NK-92 (cell line): Measurements from ENCODE around the gene C1orf167.

Source experiments
- DNase-seq: peaks from one replicate; lab custom pipeline; 2025; ENCODE audit not compliant: unreplicated experiment; lab: John Stamatoyannopoulos, UW

C1orf167 gene

DNA sequence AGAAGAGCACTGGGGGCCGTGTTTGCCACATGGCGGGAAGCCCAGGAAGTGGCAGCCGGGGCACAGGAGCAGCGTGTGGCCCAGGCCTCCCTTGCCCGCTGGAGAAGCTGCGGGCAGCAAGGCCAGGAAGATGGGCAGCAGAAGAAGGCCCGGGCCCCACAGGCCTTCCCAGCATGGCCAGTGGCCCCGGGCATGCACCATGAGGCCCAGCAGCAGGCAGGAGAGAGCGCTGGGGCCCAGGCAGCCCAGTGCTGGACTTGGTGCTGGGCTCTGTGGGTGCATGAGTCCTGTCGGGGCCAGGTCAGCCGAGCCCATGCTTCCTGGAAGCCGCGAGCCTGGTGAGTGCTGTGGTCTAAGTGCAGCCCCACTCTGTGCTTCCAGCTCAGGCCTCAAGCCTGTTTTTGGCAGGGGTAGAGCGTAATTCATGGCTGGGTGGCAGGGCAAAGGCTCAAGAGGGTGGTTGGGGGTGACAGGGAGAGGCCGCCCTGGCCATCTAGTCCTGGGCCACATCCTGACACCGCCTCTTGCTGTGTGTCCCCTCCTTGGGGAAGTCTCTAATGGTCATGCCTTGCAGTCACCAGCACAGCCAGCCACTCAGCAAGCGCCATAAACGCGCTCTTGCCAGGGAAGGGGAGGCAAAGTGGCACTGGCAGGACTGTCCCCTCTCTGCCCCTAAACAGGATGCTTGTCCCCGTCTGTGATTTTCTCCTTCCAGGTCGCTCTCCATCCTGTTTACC lies 22.4 kb downstream of the C1orf167 start:
- no peak for DNase-seq

DNA sequence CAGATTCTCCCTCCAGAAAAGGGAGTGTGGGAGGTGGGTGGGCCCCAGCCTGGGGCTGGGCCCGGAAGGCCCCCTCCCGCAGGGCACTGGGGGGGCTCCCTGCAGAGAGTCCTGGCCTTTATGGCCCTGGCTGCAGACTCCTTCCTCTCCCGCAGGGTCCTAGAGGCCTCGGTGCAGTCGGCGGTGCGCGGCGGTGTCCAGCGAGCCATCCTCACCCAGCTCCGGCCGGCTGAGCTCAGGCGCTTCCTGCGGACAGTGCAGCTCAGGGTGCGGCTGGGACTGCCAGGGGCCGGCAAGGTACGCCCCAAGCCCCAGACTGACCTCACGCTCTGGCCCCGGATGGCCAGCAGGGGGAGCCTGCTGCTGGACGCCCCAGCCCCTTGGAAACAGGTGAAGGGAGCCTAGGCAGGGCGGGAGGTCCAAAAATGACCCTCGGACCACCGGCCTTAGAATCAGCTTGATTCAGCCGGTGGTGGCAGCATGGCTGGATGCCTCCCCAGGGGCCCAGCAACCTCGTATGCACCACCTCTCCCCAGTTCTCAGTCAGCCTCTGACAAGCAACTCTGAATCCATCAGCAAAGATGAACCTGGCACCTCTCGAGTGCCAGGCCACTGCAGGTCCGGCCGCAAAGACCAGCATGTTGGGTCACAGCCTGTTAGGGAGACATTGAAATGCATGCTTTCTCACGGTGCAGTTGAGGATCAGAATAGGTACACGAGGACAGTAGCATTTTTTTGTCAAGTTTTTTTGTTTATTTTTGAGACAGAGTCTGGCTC lies 23.2 kb downstream of the C1orf167 start:
- no peak for DNase-seq

DNA sequence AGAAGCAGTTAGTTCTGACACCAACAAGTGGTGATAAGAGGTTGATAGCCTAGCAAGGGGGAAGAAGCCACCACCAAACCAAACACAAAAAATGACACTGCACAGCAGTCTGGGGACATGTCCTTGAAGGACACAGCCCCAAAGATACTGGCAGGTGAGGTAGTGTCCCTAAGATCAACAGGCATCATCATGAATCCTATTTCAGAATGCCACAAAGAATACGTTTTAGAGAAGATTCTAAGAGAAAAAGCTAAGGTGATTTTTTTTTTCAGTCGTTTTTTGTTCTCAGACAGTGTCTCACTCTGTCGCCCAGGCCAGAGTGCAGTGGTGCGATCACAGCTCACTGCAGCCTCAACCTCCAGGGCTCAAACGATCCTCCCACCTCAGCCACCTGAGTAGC lies 24.2 kb downstream of the C1orf167 start:
- no peak for DNase-seq

DNA sequence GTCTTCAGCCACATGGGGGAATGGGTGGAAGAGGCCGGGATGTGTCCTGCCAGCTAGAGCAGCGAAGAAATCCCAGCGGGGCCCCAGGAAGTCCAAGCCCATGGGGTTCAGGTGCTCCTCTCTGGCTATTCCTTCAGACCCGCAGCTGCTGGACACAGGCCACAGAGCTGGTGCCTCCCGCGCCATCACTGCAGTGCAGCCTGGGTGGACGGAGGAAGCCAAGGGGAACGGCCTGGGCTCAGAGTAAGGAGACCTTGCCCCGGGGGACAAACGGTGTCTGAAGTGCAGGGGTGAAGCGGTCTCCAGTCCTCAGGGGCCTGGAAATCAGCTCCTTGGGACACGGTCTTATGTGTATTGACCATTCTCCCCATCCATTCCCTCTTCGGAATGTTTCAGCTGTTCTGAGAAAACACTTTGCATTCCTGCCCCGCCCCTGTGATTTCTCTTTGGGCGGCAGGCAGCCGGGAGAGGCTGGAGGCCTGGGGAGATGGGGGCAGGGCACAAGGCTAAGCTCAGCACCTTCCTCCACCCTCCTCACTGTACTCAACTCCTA lies 25.3 kb downstream of the C1orf167 start:
- DNase-seq: no peak

DNA sequence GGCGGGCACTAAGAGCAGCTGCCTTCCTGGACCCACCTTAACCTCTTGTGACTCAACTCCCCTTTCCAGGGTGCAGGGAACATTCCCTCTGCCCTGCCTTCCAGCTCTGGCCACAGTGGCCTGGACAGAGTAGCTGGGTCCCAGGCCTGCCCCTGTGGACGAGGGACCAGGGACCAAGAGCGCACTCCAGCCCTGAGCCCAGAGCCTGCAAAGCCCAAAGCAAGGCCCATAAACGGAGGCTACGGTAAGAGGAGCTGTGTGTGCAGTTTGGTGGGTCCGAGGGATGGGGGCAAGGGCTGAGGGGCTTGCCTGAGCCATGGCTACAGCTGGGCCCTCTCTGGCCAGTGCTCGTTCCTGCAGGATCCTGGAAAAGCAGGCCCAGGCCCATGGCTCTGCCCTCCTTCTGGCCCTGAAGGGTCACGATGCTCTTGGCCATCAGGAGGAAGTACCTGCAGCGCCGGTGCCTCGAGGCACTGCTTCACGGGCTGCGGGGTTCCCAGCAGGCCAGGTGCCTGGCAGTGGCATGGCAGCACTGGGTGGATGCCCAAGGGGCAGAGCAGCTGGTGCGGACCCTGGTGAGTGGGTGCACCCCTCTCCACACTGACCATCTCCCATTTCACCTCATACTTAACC lies 25.9 kb downstream of the C1orf167 start:
- DNase-seq: no peak

DNA sequence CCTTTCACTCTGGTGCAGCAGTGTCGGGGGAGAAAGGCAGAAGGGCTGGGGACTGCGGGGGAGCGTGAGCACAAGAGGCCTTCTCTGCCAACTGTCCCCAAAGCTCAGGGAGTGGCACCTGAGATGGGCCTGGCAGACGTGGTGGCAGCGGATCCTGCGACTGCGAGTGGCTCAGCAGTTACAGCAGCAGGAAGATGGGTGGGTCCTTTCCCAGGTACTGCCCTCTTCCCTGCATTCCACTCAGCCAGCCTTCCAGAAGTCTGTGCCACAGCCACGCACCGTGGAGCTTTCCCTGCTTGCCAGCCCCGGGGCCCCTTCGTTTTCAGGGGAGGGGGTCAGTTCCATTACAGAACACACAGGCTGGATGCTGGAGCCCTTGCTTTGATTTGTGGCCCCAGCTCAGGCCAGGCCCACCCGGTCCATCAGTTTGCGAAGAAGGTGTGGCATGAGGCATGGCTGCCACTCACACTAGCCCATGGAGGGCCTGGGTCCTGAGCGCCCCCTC lies 26.6 kb downstream of the C1orf167 start:
- no peak for DNase-seq

DNA sequence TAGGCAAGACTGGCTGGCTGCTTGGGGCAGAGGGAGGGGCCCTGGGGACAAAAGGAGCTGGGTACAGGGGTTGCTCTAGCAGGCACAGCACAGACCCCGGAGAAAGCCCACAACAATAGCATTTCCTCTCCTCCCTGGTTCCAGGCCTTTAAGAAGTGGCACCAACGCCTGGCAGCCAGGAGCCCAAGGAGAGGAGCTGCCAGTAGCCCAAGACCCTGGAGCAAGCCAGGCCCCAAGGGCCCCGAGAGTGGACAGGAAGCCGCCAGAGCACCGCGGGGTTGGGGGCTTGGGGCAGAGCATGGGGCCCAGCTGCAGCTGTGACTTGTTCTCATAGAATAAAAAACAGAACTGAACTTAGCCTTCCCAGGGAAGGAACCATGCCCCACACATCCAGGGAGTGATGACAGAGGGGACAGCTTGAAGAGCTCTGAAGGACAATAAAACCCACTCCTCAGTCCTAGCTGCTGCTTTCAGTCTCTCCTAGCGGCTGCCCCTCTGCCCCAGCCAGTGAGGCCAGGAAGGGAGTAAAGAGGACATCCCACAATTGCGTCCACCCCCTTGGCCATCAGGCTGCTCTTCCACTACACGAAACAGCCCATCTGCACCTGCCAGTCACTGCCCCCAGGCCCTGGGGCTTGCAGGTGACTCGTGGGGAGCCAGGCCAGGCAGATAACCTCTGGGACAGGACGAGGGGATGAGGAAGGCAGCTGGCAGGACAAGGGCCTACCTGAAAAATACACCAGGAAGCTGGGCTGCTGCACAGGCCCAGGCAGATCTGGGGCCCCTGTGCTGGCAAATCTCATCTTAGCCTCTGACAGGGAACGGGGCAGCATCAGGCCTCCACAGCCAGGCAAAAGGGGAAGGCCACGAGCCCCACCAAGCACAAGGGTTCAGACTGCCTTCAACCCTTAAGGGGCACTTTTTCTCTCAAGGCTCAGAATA lies 27.4 kb downstream of the C1orf167 start:
- no peak for DNase-seq

DNA sequence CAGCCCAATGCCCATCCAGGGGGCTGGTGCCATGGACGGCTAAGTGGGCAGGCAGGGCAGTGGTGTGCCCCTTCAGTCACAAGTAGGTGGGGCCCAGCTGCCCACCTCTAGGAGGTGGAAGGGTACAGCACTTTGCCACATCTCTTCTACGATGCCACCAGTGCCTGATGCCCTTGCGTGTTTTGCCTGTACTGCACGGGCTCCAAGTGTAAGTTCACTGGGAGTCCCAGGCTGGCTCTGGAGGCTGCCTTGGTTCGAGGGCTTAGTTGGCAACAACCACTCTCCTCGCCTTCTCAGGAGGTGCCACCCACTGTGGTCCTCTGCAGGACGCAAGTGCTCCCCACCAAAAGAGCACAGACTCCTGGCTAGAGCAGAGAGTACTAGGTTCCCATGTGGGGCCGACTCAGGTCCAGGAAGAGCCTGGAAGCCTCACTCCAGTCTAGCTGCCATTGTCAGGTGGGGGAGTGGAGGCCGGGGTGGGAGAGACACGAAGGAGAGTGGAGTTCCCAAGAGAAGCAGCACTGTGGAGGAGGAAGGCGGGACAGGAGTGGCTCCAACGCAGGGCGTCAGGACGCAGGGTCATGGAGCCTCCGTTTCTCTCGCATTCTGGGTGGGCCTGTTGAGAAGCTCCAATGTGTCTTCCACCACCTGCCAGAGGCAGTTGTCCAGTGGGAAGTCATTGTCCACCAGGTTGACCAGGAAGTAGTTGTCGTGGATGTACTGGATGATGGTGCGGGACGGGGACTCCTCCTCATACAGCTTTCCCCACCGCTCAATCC lies 28.3 kb downstream of the C1orf167 start:
- no peak for DNase-seq

DNA sequence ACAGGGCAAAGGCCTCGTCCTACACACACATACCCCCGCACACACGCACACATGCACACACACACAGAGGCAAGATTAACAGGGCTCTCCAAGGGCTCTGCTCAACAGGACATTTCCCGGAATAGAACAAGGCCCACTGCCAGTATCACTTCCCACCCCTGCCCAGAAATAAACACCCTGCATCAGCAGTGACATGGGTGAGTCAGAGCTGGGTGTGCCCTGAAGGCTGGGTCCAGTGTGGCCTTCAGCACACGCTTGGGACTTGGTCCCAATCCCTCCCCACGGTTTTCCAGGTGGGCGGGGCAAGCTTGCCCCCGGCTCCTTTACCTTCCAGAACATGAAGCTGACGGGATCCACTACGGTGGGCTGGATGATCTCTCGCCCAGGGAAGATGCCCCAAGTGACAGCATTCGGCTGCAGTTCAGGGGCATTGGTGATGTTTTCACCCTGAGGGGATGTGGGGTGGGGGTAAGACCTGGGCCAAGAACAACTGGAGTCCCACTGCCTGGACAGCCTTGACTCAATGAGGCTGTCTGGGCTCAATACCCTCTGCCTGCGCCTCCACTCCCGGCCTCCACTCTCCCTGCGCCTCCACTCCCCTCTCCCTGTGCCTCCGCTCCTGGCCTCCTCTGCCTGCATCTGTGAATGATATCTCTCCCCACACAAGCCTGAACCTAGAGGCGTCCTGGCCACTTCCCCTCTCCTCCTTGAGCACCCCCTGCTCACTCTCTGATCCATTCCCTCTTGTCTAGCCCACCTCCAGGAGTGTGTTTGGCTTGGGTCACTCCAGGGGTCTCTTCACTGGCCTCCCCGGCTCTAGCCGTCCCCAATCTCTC lies 29.1 kb downstream of the C1orf167 start:
- no peak for DNase-seq

DNA sequence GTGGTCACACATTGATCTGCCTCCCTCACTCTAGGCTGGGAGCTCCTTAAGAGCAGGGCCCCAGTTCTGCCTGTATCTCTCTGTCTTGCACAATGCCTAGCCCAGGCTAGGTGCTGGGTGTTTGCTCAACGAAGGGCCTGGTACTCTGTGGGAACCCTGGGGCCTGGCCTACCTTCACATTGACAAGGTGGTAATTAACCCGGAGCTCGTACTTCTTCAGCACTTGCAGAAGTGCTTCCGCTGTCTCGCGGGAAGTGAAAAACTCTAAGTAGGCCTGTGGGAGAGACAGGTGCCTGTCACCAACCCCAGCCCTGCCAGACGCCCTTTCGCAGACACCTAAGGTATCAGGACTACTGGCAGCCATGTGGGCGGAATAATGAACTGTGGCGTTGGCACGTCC lies 30.1 kb downstream of the C1orf167 start:
- no peak for DNase-seq

DNA sequence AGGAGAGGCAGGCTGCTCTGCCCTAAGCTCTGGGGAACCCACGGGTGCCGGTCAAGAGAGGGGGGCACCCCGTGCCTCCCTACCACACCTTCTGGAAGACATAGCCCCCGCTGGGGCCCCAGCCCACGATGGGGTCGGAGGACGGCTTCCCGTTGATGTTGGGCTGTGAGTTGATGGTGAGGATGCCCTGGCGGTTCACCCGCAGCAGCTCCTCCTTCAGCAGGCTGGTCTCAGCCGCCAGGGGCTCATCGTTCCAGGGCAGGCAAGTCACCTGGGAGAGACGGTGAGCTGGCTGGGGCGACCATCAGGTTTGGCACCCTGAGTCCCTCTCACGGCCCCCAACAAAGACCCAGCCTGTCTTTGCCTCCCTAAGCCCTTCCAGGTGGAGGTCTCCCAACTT lies 31.8 kb downstream of the C1orf167 start:
- DNase-seq: no peak

DNA sequence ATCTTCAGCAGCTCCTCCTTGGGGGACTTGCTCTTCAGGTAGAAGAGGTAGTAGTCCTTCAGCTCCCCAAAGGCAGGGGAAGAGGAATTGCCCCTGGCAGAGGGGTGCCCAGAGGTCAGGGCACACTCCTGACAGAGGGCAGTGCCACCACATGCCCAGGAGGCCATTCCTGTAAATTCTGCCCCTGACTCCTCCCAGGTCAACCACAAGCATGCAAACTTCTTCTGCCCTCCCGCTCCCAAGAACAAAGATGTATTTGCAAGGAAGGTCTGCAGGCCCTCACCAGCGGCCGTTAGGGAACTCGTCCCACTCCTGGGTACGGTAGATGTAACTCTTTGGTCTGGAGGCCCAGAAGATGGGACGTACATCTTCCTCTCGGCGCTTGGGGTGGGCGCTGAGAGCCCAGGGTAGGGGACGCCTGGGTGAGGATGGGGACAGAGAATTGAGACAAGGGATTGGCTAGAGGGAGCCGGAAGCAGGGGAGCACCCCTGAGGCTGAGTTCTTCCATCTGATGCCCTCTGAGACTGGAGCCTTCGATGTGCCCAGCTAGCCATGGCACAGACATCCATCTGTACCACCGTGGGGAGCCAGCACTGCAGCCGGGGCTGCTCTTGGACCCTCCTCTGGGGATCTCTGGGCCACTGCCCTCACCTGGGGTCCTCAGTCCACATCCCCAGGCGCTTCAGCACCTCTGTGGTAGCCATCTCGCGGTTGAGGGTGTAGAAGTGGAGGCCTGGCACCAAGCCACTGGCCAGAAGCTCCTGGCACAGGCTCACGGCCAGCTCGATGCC lies 32.6 kb downstream of the C1orf167 start:
- DNase-seq: no peak

DNA sequence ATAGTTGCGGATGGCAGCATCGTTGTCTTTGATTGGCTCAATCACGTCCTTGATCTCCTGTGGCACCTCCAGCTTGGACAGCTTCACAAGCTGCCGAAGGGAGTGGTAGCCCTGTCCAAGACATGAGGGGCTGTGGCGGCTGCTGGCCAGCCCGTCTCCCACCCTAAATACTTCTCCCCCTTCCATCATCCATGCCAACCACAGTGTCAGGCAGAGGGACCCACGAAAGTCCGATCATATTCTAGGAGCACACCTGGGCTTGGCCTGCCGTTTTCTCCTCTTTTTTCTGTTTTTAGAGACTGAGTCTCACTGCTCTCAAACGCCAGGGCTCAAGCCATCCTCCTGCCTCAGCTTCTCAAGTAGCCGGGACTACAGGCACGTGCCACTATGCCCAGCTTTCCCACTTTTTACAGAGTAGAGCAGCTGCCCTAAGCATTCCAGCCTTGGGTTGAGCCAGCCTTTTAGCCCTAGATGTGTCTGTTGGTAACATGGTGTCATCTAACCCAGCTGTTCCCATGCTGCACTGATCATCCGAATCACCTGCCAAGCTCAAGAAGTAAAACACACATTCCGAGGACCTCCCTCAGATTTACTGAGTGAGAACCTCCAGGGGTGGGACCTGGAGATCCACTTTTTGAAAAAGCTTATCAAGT lies 33.4 kb downstream of the C1orf167 start:
- DNase-seq: no peak

DNA sequence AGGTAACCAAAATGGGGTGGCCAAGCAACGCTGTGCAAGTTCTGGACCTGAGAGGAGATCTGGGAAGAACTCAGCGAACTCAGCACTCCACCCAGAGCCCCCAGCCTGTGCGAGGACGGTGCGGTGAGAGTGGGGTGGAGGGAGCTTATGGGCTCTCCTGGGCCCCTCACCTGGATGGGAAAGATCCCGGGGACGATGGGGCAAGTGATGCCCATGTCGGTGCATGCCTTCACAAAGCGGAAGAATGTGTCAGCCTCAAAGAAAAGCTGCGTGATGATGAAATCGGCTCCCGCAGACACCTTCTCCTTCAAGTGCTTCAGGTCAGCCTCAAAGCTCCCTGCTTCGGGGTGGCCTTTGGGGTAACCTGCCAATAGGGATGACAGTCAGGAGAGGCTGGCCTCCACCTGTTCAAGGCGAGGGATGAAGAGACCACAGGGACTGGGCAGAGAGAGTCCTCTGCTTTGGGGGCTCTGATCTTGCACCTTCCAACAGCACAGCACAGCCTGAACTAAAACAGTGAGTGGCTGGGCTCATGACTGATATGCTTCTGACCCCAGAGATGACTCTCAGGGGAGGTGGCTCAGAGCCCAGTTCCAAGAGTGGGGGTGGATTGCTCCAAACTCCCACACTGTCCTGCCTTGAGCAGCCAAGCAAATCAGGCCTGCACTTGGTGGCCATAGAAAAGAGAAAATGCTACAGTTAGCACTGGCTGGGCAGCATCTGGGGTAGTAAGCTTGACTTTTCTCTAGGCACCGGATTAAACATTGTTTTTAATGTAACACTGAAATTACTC lies 34.2 kb downstream of the C1orf167 start:
- no peak for DNase-seq

DNA sequence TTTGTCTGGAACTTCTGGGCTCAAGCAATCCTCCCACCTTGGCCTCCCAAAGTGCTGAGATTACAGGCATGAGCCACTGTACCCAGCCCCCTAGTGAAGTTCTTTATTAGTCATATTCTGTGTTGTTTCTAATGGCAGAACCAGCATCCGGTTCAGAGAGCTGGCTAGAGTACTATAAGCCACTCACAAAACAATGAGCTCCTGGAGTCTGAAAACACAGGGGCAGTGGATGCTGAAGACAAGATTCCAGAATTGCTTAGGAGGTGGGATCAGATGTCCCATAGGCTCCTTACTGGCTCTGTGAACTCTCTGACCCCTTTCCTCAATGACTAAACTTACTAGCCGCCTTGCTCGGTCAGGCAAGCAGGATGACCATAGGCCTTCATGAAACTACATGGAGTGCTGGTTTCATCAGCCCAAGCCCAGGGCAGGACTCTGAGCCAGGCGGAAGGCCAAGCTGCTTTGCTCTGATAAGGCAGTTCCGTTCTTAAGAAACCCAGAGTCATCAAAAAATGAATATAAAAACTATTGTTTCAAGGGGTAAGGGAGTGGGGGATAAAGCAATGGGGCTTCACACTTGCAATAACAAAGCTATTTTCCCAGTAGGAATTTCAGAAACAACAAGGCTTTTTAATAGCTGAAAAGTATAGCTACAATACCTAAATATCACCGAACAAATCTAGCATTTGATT lies 35.7 kb downstream of the C1orf167 start:
- DNase-seq: no peak

DNA sequence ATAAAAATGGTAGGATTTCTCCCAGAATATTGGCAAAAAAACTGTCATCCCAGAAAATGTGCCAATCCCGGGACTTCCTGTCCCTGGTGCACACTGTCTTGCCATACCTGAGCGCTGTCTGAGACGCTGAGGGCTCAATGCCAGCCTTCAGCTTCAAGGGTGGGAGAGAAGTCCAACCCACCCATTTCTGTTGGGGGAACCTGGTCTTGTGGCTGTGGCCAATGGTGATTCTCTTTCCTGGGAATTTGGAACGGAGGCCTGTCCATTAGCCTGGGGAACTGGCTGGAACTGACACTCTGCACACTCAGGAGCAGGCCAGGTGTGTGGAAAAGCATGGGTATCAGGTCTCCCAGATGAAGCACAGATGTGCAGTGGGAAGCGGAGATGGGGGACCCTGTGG lies 37.1 kb downstream of the C1orf167 start:
- no peak for DNase-seq
